Activated CD4-positive, alpha-beta T cell treated with anti-CD3 and anti-CD28 coated beads, Interleukin-2, amount 50 U/mL, for 24 hours (primary cell): ENCODE results near the gene DCHS2.

ENCODE experiments used
- DNase-seq, 2 donors: peaks; one replicate each; pipeline ENCODE4 v3.0.0-alpha.2; 2020; ENCODE audit warnings: low read depth in 1 of 2, low spot score in 1 of 2

DCHS2 gene

DNA sequence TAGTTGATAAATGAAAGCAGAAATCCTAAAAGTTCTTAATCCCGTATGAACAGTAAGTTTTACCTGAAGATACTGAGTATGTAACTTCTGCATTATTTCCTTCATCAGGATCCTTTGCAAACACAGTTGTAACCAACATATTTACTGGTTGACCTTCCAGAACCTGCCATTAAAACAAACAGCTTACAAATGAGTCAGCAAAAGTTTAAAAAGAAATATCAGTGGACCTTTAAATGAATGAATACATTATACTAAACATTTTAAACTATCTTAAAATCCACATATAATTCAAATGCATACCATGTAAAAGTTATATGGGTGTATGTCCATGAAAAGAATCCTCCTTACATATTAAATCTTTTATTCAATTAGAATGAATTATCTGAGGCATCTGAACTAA, 163.6 kb downstream of the DCHS2 start:
- no peak for DNase-seq

DNA sequence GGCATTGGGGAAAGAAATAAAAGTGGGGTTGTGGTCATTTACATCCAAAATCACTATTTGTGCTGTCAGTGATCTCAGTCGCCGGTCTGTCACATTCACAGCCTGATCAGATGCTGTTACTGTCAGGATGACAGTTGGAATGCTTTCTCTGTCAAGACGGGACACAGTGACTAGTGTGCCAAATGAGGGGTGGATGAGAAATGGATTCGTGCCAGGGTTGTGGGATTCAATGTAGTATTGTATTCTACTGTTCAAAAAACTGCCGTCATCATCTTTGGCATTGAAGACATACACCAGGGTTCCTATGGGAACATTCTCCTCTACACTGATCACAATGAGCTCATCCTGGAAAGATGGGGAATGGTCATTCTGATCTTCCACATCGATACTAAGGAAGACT, 171.1 kb downstream of the DCHS2 start:
- no peak for DNase-seq

DNA sequence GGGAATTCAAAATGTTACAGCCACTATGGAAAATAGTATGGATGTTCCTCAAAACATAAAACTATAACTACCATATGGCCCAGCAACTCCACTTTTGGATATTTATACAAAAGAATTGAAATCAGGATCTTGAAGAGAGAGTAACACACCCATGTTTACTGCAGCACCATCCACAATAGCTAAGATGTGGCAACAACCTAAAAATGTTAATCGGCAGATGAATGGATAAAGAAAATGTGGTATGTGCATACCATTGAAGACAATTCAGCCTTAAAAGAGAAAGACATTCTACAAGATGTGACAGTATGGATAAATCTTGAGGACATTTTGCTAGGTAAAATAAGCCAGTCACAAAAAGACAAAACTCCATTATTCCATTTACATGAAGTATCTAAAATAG, 171.9 kb downstream of the DCHS2 start:
- DNase-seq, result no peak

DNA sequence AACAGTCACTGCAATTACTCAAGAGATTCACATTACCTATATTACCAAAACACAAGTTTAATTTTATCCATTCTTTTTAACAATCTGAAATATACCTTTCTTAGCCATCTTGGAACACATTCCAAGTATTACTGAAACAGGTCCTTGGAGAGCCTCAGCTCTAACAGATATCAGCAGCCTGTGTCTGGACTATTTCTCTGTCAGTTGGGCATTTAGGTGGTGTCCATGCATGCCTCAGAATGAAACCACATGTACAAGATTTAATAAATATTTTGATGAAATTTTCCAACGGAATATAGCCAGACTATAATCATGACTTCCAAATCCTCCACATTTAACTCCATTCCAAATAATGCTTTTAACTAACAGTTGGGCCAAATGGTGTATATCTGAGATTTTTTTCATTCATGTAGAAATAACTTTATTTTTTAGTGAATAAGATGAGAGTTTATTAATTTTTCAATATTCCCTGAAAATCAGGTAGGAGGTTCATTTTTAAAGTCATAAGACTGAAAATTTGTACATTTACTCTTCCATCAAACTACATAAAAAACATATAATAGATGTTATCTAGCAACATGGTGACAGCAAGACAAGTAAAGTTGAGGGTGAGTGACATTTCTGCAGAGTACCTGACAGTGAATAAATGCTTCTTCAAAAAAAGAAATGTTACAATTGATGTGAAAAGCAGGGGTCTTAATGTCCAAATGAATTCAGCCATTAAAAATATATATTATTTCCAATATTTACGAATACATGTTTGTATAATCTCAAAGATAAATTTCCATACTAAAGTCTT, 174.2 kb downstream of the DCHS2 start:
- no peak for DNase-seq

DNA sequence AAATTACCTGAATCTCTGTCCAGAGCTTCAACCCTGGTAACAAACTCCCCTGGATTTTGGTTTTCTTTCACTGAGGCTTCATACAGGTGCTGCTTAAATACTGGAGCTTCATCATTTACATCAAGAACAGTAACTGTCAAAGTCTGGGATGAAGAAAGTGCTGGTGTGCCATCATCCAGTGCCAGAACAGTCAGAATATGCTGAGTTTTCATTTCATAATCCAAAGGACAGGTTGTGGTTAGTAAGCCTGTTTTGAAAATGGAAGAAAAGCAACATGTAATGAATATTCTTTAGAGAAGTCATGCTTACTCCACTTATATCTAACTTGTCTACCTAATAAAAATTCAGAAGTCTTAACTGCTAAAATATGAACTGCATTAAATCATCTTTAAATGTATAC, 175.9 kb downstream of the DCHS2 start:
- no peak for DNase-seq

DNA sequence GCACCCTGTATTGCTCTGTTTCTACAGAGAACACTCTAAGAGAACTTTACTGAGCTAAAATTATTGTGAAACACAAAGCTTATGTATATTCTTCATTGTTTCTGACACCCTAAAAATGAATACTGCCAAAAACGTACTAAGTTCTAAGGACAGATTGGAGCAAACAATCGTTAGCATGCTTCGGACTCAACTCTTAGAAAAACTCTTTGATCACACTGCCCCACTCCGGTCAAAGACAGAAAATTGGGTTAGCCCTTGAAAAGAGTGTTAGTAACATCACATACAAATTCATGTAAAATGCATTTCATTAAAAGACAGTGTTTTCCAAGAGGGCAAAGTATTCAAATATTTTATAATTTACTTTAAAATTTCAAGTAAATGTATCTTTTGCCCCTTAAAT, 177.4 kb downstream of the DCHS2 start:
- DNase-seq, result no peak

DNA sequence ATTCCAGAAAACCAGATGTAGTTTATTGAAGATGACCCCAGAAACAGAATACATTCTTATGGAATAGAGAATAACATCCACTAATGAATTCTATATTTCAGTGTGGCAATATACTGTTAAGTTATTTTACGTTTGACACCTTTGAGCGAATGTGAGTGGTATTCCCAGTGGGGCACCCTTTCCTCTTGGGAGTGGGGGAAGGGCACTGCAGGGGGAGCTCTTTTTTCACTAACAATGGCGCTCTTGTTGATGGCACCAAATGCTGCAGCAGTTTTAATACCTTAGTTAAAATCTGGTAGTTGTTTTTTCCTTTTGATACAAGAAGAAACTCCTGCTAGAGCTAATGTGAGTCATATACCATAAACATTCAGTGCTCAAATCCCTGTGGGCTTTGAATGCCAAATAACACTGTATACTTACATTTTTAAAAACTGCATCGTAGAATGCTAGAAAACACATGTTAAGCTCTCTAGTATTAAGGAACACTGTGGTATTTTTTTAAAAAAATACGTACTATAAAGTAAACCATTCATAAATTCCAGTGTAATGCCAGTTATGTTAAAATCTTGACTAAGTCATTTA, 178.5 kb downstream of the DCHS2 start:
- no peak for DNase-seq

DNA sequence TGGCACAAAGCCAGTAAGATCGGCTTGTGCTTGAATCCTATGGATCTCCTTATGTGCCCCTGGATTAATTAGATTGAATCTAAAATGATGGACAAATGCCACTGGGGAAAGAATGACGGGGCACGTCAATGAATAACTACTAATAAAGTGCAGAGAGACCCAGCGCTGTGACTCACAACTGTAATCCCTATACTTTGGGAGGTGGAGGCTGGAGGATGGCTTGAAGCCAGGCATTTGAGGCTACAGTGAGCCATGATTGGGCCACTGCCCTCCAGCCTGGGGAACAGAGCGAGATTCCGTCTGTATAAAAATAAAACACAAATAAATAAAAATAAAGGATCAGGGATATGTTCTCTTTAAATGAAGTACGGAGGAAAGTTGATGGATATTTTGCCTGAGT, 179.4 kb downstream of the DCHS2 start:
- no peak for DNase-seq

DNA sequence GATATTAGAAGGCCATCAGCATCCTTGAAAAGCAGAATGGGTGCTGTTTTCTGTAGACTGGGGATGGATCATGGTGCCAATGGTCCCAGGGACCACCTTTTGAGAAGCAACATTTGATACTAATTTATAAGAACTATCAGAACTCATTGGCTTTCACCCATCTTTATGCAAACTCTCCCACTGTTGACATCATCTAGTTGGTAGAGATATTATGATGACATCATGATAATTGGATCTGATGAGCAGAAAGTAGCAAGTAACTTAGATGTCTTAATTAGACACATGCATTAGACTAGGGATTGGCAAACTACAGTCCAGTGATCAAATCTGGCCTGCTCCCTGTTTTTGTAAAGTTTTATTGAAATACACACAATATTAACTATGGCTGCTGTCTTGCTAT, 181.0 kb downstream of the DCHS2 start:
- no peak for DNase-seq

DNA sequence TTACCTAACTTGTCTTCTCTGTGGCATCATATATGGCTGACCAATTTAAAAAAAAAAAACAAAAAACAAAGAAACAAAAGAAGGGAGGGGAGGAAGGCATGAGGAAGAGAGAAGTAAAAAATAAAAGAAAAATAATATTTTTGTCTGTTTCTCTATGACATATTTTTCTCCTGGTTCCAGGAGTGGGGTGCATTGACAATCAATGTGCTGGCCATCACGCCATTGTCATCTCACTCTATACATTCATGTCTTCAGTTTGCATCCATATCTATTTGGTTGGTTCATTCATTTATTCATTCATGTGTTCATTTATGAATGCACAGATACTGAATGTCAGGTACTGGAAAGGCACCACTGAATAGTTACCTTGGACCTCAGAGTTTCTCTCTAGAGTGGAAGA, 183.4 kb downstream of the DCHS2 start:
- no peak for DNase-seq

DNA sequence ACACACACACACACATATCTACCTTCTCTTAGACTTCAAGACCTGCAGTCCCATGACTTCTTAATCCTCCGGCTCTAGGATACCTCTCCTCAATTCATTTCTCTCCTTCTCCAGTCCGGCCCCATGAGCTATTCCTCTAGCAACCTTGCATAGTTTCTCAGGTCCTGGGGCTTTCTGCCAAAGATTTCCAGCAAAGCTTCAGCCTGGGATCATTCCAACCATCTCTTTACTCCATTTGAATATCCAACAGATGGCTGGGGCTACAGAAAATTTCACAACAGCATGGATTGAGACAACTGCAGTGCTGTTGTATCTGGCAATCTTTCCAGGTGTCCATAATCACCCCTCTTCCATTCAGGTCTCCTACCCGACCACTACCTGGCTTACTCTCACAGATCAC, 184.1 kb downstream of the DCHS2 start:
- DNase-seq, result no peak

DNA sequence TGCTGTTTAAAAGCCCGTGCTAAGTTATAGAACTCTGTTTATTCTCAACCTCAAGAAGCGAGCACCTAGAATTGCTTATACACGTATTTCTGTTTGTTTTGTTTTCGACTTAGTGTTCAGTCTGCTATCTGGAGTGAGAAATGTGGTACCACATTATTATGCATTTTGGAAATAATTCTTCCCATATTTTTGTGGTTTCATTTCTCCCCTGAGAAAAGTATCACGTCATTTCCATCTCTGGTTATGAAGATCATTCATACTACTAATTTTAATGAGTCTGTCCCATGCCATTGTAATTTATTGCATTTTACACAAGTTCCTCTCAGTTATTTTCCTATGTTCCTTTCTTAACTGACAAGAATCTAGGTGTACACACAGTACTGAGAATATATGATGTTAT, 186.0 kb downstream of the DCHS2 start:
- no peak for DNase-seq

DNA sequence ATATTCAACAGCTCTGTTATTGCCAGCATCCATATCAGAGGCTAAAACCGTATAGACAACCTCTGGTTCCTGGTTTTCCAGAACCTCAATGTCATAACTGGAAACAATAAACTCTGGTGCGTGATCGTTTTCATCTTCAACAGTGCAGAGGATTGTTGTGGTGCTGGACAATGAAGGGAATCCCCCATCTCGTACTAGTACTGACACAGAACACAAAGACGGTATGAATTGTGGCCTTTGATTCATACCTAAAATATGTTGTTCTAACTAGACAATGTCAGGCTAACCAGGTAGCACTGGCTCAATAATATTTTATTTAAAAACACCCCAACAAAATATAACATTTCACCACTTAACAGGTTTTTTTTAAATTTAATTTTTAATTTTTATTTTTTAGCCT, 186.9 kb downstream of the DCHS2 start:
- no peak for DNase-seq

DNA sequence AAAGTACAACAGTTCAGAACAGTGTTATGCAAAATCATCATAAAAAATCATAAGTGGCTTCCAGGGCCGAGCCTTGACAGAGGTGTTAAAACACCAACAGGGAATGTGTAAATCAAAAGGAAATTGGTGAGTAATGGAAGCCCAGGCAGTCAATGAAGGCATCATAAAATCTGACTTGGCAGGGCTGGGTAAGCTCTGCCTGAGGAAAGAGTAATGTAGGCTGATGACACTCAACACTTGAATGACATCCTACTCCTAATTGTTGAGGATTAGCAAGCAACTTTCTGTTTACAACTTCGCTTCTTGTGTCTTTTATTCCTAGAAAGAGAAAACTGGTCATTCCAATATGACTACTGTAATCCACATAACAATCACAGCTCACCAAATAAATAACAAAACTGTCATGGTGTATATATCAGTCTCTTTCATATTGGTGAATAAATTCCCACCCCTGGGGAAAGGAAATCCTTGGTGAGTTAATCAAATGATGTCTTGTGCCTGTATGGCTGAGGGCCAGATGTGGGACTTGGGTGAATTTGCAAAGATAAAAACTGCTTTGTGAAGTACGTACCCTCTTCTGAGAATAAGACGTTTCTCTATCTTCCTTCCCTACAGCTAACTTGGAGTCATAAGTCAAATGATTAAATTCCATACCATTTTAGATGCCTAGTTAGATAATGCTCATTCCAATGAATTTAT, 196.8 kb downstream of the DCHS2 start:
- DNase-seq, result no peak

DNA sequence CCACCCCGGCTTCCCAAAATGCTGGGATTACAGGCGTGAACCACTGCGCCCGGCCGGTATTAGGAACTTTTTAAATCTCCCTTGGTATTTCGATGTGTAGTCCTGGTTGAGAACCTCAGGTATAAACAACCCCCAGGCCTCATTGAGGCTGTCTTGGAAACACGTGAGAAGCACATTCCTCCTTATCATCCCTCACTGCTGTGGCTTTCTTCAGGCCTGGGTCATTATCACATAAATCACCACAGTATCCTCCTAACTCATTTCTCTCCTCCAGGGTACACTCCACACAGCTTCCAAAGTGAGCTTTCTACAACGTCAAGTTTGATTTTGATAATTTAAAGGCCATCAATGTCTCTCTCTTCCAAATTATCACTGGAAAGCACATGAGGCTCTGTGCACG, 198.2 kb downstream of the DCHS2 start:
- no peak for DNase-seq

DNA sequence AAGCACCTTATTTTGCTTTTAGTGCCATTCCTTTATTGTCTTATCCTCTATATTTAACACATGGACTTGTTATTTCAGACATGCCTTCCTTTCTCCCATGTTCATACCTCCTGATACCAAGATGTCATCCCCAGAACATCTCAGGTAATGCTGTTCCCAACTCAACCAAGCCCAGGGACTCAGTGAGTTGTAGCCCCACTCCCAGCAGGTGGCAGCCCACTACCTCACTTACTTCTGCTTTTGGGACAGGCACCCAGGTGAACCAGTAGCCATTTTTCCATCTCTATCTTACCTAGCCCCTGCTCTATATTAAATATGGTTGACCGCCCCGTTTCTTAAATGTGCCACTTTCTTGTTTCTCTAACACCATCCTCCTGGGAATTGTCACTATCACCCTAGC, 199.0 kb downstream of the DCHS2 start:
- DNase-seq, result no peak

DNA sequence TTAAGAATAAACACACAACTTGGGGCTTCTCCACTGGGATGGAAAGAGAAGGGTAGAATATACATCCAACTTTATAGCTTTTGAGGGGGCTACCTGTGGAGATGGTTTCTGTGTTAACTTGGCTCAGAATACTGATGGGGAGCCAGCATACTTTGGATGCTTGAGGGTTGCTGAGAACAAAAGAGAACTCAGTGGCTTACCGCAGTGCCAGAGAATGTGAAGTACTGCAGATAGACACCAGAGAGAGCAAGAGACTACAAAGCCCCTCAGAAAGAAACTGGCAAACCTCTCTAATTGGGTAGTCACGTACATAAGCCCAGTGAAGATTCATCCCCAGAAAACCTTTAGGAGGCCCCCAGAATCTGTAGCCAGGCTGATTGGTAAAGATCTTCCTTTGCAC, 214.4 kb downstream of the DCHS2 start:
- no peak for DNase-seq

DNA sequence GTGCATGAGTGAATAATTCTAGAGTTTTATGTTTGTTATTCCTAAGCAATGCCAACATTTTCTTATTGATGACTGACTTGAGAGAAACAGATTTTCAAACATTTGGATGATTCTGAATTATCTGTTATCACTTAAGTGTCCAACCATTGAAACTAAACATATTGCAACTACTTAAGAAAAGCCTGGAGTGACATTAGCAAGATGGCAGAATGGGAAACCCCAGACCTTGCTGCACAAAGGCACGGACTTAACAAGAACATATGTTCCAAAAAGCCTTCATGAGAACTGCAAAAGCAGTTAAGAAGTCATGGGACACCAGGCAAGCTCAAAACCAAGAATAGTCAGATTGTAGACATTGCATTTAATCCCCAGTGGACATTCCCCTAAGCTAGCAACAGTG, 215.1 kb downstream of the DCHS2 start:
- DNase-seq, result no peak

DNA sequence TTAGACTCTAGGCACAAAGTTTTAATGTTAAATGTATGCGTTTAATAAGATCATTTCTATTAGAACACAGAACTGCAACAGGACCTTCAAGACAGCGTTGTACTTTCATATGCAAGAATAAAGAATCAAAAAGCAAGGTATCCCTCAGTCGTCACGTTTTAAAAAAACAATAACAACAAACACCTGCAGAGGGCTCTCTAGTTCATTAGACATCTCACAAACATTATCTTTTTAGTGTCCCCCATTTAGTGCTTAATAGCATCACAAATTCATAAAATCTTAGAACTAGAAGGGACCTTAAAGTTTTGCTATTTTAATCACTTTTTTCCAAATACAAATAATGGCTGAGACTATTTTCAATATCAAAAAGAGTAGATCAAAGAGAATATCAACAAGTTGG, 236.6 kb downstream of the DCHS2 start:
- DNase-seq, result no peak

DNA sequence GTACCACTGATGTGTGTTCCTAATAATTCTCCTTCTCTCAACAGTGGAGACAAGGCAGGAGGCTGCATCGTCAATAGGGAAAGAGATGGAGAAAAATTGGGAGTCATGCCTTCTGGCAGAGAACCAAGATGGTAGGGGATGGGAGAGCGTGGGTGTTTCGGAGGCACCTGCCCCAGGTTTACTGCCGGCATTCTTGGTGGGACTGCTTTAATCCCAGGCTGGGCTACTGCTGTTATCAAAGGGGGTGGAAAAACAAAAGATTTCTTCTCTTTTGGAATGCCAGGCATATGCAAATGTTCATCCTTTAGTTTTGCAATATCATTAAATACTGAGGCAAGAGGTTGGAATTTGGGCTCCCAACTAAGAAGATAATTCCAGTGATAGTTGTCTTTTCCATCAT, 257.0 kb downstream of the DCHS2 start:
- DNase-seq, result no peak

DNA sequence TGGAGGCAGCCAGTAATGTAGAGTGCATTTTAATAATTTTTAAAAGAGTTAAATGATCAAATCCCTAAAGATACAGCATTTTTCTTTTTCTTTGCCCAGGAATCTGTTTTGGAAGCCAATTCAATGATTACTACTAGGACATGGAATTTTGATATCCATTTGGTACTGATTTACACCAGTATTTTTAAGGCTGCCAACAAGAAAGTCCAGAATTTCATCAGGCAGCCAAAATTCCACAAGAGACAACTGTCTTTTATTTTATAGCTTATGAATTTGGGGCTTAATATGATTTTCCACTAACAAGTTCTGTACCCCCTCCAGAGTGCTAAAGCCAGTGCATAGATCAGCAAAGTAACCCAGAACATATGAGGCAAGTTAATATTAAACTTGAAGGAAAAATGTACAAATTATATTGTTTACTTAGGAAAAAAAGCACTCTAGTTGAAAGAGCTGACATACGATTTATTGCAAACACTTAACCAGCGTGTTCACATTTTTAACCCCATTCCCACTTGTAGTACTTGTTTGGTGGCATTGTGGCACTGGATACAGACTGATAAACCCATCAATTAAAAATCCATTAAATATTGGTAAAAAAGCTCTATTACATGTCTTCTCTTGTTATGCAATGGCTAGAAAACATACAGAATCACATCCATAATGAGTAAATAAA, 259.7 kb downstream of the DCHS2 start:
- no peak for DNase-seq

DNA sequence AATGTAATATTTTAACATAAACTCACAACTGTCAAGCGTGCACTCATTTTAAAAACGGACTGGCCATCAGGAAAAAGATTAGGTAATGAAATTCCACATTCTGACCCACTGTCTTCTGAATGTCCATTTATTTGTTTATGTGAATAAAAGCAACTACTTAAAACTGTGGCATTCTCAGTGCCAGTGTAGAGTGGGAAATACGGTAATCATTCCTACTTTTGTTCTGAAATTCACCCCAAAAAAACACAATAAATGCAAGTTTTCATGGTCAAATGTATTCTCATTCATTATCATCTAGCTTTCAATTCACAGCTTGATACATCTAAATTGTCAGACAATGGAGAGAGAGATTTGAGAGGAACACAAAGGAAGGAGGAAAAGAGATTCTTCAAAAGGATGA, 260.9 kb downstream of the DCHS2 start:
- DNase-seq, result no peak
